ENCODE data around the gene RAN. TPM values are rescaled to one million over a fixed set of nuclear protein-coding genes. Genes with fewer than 3 reads are reported as not detected.

Gene RAN
- total and polyA plus RNA-seq, 12 donors = 43.6 to 586 (median 291) TPM

DNA sequence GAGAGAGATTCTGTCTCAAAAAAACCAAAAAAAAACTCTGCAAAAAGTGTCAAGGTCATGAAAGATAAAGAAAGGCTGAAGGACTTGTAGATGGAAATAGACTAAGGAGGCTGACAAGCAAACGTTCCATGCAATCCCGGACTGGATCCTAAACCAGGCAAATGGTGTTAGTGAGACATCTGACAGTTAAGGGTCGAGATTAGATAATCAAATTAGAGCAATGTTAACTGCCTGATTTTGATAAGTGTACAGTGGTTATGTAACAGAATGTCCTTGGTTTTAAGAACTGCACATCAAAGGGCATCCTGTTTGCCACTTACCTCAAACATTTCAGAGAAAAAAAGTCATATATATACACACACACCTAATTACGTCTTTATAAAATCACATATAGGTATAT lies 3.5 kb upstream of the RAN start:
- Histone ChIP-seq H3K4me1 (peaks cover 0 to 24% (median 17%) of the 10 kb centered on the region in 9 donors), H3K36me3 (peaks cover 0 to 7% (median under 1%) of the 10 kb centered on the region in 9 donors), H3K27ac (peak overlapping the region in 1 of 10 donors; percentile 24), H3K27me3 (no peaks in the 10 kb centered on the region), H3K4me3 (no peak overlapping the region), H3K9me3 (peaks cover 0 to 11% (median 0%) of the 10 kb centered on the region in 11 donors)
- TF ChIP-seq, protein P1, sequence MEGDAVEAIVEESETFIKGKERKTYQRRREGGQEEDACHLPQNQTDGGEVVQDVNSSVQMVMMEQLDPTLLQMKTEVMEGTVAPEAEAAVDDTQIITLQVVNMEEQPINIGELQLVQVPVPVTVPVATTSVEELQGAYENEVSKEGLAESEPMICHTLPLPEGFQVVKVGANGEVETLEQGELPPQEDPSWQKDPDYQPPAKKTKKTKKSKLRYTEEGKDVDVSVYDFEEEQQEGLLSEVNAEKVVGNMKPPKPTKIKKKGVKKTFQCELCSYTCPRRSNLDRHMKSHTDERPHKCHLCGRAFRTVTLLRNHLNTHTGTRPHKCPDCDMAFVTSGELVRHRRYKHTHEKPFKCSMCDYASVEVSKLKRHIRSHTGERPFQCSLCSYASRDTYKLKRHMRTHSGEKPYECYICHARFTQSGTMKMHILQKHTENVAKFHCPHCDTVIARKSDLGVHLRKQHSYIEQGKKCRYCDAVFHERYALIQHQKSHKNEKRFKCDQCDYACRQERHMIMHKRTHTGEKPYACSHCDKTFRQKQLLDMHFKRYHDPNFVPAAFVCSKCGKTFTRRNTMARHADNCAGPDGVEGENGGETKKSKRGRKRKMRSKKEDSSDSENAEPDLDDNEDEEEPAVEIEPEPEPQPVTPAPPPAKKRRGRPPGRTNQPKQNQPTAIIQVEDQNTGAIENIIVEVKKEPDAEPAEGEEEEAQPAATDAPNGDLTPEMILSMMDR (IDR thresholded peaks at IDR 0.05) = no peak
- no peak for ATAC-seq
- no peak for DNase-seq
- 36 to 52% methylated on average over 4 of the region's 4 CpGs for WGBS, 2 donors
- intact Hi-C loops (cut with DNase I) = no loop called here

DNA sequence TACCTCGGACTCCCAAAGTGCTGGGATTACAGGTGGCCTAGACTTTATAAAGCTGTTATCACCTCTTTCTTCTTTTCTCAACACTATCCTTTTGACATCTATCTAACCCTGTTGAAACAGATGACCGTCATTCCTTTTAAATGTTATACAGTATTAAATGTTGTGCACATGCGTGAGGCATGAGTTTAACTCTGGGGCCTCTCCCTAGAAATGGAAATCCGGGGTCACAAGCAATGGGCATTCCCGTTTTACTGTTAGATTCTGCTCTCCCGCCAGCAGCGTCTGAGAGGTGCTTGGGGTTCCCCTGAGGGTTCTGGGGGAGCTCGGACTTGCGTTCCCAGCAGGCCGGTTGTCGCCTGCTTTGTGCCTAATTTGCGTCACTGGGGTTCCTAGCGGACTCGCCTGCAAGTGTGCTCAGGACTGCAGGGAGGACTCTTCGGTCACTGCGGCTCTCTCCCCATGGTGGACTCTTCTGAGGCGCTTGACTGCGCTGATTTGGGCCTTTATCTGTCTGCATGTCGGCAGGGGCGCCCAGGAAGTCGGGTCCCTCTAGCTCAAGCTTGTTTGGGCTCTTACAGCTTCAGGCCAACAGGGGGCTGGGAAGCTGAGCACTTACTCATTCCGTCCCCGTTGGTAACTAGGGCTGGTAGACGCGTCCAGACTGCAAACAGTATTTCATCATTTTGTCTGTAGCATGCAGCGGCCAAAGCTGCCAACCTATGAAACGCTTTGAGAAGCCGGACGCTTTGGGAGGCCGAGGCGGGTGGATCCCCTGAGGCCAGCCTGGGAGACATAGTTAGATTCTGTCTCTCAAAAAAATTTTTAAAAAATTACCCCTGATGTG lies 1.2 kb upstream of the RAN start:
- Histone ChIP-seq H3K27me3 (no peaks in the 10 kb centered on the region), H3K4me3 (peak overlapping the region in 8 of 10 donors; percentile 37 to 89 (median 64)), H3K36me3 (peaks cover 0 to 29% (median 18%) of the 10 kb centered on the region in 9 donors), H3K9me3 (peaks cover 0 to 11% (median 0%) of the 10 kb centered on the region in 11 donors), H3K4me1 (peaks cover 0 to 42% (median 27%) of the 10 kb centered on the region in 9 donors), H3K27ac (peak overlapping the region in 9 of 10 donors; percentile 66 to 93 (median 84))
- 42 to 44% methylated on average over 31 of the region's 31 CpGs for WGBS, 2 donors
- ATAC-seq (peak; percentile 18 to 69 (median 52)), DNase-seq (peak; percentile 40 to 48)
- TF ChIP-seq, protein P1 (IDR thresholded peaks at IDR 0.05) = peak in 8 of 9 donors; percentile 18 to 60 (median 40)
- intact Hi-C loops (cut with DNase I) = loop anchor here in 3 of 10 donors (1.0 to 5.0 kb wide), 2 partner anchors 31 to 33 kb away; partner anchors contain the start of gene STX2 (in 3 of the 3)

DNA sequence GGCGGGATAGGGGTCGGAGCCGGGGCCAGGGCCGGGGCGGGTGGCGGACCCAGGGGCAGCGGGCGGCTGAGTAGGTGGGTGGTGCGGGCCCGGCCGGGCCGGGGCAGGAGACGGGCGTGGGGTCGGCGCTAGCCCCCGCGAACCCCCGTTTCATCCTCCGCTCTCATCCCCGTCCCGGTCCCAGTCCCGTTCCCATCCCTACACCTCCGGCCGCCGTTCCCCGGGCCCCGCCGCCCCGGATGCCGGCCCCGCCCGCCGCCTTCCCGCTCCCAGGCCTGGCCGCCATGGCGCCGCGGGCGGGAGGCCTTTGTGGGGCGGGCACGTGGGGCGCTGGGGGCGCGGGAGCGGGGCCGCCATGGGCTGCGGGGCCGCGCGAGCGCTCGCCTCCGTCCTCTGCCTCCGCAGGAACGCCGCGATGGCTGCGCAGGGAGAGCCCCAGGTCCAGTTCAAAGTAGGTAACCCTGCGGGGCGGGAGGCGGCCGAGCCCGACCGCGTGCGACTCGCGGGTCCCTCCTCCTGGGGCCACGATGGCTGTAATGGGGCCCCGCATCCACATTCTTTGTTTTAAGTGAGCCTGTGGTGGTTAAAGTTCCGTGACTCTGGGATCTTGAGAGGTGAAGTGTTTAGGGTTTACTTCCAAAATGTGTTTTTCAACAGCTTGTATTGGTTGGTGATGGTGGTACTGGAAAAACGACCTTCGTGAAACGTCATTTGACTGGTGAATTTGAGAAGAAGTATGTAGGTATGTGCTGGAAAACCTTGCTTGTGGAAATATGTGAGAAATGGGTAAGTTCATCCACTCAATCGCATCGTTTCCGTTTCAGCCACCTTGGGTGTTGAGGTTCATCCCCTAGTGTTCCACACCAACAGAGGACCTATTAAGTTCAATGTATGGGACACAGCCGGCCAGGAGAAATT lies 572 bp downstream of the RAN start:
- Histone ChIP-seq H3K9me3 (peaks cover 0 to 5% (median 0%) of the 10 kb centered on the region in 11 donors), H3K27ac (peak overlapping the region; percentile 35 to 93 (median 87)), H3K4me3 (peak overlapping the region; percentile 66 to 89 (median 78)), H3K27me3 (no peaks in the 10 kb centered on the region), H3K36me3 (peaks cover 0 to 47% (median 29%) of the 10 kb centered on the region in 9 donors), H3K4me1 (peaks cover 0 to 42% (median 27%) of the 10 kb centered on the region in 9 donors)
- 2% methylated on average over 57 to 79 of the region's 79 CpGs for WGBS, 2 donors
- TF ChIP-seq, protein P1 (IDR thresholded peaks at IDR 0.05) = no peak
- peak in 7 of 8 donors; percentile 8 to 49 (median 30) for ATAC-seq
- intact Hi-C loops (cut with DNase I) = loop anchor here in 2 of 10 donors (5.0 kb wide), 1 partner anchor 35 kb away; the partner anchor contains the start of gene STX2 (in 2 of the 2)
- peak in 1 of 2 donors; percentile 45 for DNase-seq
